Measurements from ENCODE around the gene FBXO5.
"Not testable (repeated sequence)": the region's sequence is repeated elsewhere in the genome, so short reads cannot be mapped to it uniquely, and the experiment has no call there.

Gene FBXO5

DNA sequence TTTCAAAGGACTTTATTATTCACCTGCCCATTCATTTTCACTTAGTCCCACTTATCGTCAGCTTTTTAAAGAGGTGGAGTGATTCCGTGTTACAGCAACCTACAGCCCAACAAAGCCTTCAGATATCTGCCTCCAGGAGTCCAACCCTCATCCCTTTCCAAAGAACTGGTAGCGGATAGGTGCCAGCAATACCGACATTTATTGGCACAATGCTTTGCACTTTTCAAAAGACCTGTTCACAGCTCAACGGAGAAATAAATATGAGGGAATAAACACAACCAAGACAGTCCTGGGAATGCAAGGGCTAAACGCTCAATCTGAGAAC is 20.5 kb upstream of the FBXO5 start:
- TF ChIP-seq, protein P1, sequence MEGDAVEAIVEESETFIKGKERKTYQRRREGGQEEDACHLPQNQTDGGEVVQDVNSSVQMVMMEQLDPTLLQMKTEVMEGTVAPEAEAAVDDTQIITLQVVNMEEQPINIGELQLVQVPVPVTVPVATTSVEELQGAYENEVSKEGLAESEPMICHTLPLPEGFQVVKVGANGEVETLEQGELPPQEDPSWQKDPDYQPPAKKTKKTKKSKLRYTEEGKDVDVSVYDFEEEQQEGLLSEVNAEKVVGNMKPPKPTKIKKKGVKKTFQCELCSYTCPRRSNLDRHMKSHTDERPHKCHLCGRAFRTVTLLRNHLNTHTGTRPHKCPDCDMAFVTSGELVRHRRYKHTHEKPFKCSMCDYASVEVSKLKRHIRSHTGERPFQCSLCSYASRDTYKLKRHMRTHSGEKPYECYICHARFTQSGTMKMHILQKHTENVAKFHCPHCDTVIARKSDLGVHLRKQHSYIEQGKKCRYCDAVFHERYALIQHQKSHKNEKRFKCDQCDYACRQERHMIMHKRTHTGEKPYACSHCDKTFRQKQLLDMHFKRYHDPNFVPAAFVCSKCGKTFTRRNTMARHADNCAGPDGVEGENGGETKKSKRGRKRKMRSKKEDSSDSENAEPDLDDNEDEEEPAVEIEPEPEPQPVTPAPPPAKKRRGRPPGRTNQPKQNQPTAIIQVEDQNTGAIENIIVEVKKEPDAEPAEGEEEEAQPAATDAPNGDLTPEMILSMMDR (IDR thresholded peaks at IDR 0.05; ENCODE audit: low read depth, low read length, missing control alignments), result no peak
- peak overlapping the region; percentile 70 for H3K4me3 ChIP-seq (replicated peaks; ENCODE audit: low read depth, low read length)
- no peak for DNase-seq (ENCODE audit: extremely low read depth, low read depth)

DNA sequence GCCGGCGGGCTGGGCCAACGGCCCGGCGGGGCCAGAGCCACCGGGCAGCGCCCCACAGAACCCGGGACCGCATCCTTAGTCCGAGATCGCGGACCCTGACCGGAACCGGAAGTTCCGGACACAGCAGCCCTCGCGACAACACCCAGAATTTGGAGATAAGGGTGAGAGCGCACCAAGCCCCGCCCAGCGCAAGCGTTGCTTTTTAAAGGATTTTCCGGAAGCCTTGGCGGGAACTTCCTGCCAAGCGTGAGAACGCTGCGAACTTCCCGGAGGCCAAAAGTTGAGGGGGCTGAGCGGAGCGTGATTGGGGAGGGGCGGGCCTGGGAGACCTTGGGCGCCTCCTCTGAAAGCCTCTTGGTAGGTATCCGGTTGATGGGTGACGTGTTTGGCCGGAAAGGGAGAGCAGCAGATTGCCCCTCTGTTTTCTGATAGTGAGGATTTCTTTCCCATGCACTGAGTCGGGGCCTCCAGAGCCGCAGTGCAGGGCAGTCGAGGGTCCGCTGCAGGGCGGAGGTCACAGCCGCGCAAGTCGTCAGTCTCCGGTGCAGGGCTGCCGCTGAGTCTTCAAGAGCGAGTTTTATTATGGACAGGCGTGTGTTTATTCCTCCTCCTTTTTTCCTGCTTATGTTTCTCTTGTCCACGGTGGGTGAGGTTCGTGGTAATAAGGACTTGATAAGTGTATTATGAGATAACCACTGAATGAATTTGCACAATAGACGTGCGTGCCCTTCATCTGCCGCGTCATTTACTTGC is 19.9 kb upstream of the FBXO5 start, which contains the start of gene MTRF1L:
Gene MTRF1L (minus strand): TSS at position 97 of the 753 bp plus-strand sequence. CDS start 24 bp downstream, at position 73.
- DNase-seq (ENCODE audit: extremely low read depth, low read depth), result peak; percentile 95
- TF ChIP-seq, protein P1 (IDR thresholded peaks at IDR 0.05; ENCODE audit: low read depth, low read length, missing control alignments), result no peak
- H3K4me3 ChIP-seq (replicated peaks; ENCODE audit: low read depth, low read length), result peak within 1 kb of the TSS; percentile 70

DNA sequence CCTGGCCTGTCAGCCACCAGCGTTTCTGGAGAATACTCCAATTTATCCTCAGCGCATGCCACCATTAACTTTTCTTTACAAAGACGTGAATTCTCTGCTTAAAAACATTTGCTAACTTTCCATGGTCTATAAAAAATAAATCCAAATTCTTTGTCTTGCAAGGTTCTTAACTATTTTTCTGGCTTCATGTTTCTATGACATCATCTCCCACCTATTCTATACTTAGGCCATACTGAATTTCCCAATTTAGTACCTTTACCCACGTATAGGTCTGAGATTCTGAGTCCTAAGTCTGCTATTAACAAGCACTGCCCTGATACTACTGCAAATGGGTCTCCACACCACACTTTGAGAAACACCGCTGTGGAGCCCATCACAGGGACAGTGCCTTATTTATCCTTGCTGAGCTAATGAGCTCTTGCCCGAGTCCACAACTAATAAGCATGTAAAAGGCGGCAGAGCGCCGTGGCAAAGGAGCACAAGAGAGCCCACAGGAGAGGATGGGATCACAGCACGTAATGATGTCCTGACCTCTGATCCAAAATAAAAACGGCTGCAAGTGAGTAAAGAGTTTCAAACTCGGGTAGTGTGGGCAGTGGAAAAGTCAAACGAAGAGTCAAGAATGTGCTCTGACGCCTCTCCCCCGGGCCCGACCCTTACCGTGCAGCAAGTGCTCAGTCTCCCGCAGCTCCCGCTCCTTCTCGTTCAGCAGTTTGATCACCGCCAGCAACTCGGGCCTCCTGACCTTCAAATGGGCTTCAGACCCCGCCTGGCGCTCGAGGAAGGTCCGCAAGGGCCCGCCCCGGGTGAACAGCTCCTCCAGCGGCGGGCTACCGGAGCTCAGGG is 19.1 kb upstream of the FBXO5 start:
- peak overlapping the region; percentile 70 for H3K4me3 ChIP-seq (replicated peaks; ENCODE audit: low read depth, low read length)
- no peak for DNase-seq (ENCODE audit: extremely low read depth, low read depth)
- TF ChIP-seq, protein P1 (IDR thresholded peaks at IDR 0.05; ENCODE audit: low read depth, low read length, missing control alignments), result no peak

DNA sequence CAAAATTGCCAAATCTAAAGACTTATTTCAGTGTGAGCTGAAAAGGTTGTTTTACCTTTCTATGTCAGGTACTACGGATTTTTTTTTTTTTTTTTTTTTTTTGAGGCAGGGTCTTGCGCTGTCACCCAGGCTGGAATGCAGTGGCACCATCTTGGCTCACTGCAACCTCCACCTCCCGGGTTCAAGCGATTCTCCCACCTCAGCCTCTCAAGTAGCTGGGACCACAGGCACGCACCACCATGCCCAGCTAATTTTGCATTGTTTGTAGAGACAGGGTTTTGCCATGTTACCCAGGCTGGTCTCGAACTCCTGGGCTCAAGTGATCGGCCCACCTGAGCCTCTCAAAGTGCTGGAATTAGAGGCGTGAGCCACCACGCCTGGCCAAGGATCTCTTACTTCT is 17.9 kb upstream of the FBXO5 start:
- peak overlapping the region; percentile 70 for H3K4me3 ChIP-seq (replicated peaks; ENCODE audit: low read depth, low read length)
- not testable (repeated sequence) for DNase-seq (ENCODE audit: extremely low read depth, low read depth)

DNA sequence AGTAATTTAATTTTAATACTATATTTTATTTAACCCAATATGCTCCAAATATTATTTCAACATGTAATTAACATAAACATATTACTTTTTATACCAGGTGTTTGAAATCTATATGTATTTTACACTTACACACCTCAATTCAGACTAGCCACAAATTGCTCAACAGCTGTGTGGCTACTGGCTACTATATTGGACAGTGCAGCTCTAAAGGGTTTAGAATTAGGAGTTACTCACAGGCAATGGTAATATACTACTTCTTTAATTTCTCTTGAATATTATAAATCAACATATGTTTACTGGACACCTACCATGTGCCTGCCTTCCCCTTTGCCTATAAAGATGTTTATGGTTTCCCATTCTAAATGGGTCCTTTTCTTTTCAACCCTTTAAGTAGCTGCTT is 17.4 kb upstream of the FBXO5 start:
- no peak for DNase-seq (ENCODE audit: extremely low read depth, low read depth)
- TF ChIP-seq, protein P1 (IDR thresholded peaks at IDR 0.05; ENCODE audit: low read depth, low read length, missing control alignments), result no peak
- peak overlapping the region; percentile 70 for H3K4me3 ChIP-seq (replicated peaks; ENCODE audit: low read depth, low read length)

DNA sequence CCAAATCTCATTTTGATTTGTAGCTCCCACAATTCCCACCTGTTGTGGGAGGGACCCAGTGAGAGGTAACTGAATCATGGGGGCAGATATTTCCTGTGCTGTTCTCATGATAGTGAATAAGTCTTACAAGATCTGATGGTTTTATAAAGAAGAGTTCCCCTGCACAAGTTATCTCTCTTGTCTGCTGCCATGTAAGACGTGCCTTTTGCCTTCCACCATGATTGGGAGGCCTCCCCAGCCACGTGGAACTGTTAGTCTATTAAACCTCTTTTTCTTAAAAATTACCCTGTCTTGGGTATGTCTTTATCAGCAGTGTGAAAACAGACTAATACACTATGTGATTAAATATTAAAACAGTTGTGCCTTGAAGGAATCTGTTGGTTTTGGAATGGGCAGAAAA is 16.7 kb upstream of the FBXO5 start:
- DNase-seq (ENCODE audit: extremely low read depth, low read depth); H3K4me3 ChIP-seq (replicated peaks; ENCODE audit: low read depth, low read length): not testable (repeated sequence)

DNA sequence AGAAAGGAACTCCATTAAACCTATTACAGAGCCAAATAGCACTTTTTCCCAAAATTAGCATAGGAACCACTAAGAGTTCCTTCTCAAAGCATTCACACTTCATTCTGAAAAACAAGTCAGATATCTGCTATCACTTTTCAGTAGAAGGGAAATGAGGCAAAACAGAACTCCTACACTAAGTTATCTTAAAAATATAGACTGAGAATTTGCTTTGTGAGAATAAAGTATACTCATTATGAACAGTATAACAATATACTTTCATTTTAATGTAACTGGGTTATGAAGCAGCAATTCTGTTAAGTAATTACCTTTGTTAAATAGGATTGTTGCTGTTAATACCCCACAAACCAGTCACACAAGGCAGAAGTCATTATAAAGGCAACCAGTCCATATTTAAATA is 11.0 kb upstream of the FBXO5 start:
- TF ChIP-seq, protein P1 (IDR thresholded peaks at IDR 0.05; ENCODE audit: low read depth, low read length, missing control alignments), result no peak
- DNase-seq (ENCODE audit: extremely low read depth, low read depth), result no peak
- H3K4me3 ChIP-seq (replicated peaks; ENCODE audit: low read depth, low read length), result no peak overlapping the region

Measured in HFF-Myc (cell line).